Common myeloid progenitor, CD34-positive (primary cell): ENCODE data around the gene PAQR8.

Experiments
- CTCF ChIA-PET: fragments of 350-600 bp; sonication (Branson Sonifier 250); formaldehyde crosslinking; loops from one replicate; lab custom pipeline; 2021; ENCODE audit warnings: antibody characterized with exemption; lab: Charles Lee
- POLR2A ChIA-PET: fragments of 350-600 bp; sonication (Branson Sonifier 250); formaldehyde crosslinking; loops from one replicate; lab custom pipeline; 2021; ENCODE audit warnings: antibody characterized with exemption; lab: Charles Lee
- DNase-seq, 3 donors: peaks; one replicate each; pipeline versions ENCODE4 v3.0.0 to v3.0.0-alpha.2; 2013
- H3K27ac ChIP-seq, 2 experiments: 1 replicate in 1 of 2; 2 replicates in 1 of 2; pipeline ENCODE4 v1.7.0; 2013; ENCODE audit warnings: inconsistent platforms in 2 of 2, low read length in 2 of 2, mild to moderate bottlenecking in 2 of 2, low read depth in 1 of 2, moderate library complexity in 1 of 2; ENCODE audit not compliant: severe bottlenecking in 2 of 2, insufficient read depth in 1 of 2, poor library complexity in 1 of 2
- H3K27me3 ChIP-seq, 5 experiments: replicated peaks in 2 of 5; 1 replicate in 3 of 5; 2 replicates in 2 of 5; pipeline versions ENCODE4 v1.6.1 to v1.7.0; 2013; ENCODE audit warnings: low read length in 4 of 5, mild to moderate bottlenecking in 2 of 5, moderate library complexity in 2 of 5, inconsistent platforms in 1 of 5; ENCODE audit not compliant: insufficient read depth in 5 of 5, control insufficient read depth in 4 of 5
- H3K36me3 ChIP-seq, 4 experiments: 1 replicate in 2 of 4; 2 replicates in 2 of 4; pipeline versions ENCODE4 v1.6.1 to v1.7.0; 2013; ENCODE audit warnings: low read length in 3 of 4, control low read depth in 1 of 4, mild to moderate bottlenecking in 1 of 4; ENCODE audit not compliant: control insufficient read depth in 4 of 4, insufficient read depth in 4 of 4
- H3K4me1 ChIP-seq, 4 experiments: 1 replicate in 3 of 4; 2 replicates in 1 of 4; pipeline versions ENCODE4 v1.6.1 to v1.7.1; 2013; ENCODE audit warnings: low read length in 3 of 4, mild to moderate bottlenecking in 3 of 4, control low read depth in 1 of 4, inconsistent platforms in 1 of 4, moderate library complexity in 1 of 4; ENCODE audit not compliant: control insufficient read depth in 4 of 4, insufficient read depth in 4 of 4; ENCODE audit errors: control extremely low read depth in 1 of 4
- H3K4me3 ChIP-seq, 7 experiments: 1 replicate in 4 of 7; 2 replicates in 3 of 7; pipeline versions ENCODE4 v1.5.1 to v1.7.0; 2013; ENCODE audit warnings: mild to moderate bottlenecking in 7 of 7, low read length in 6 of 7, moderate library complexity in 6 of 7, inconsistent platforms in 2 of 7, low read depth in 2 of 7, control low read depth in 1 of 7; ENCODE audit not compliant: insufficient read depth in 4 of 7, control insufficient read depth in 1 of 7; ENCODE audit errors: extremely low read depth in 1 of 7
- H3K9me3 ChIP-seq, 5 experiments: 1 replicate in 4 of 5; 2 replicates in 1 of 5; pipeline versions ENCODE4 v1.6.1 to v1.7.1; 2013; ENCODE audit warnings: low read length in 4 of 5, mild to moderate bottlenecking in 2 of 5, inconsistent platforms in 1 of 5, low read depth in 1 of 5, moderate library complexity in 1 of 5; ENCODE audit not compliant: control insufficient read depth in 4 of 5, insufficient read depth in 2 of 5; ENCODE audit errors: control extremely low read depth in 1 of 5
- WGBS: methylation state at CpG from one replicate; pipeline ENCODE4 v1.1.5; 2013; ENCODE audit not compliant: insufficient coverage; 5-methylcytosine and 5-hydroxymethylcytosine counted together

Gene PAQR8

GRCh38 chr6:52392944-52393343 is 31.0 kb downstream of the PAQR8 start:
- peaks cover 20 to 52% (median 41%) of the 10 kb centered on the region in 4 experiments for H3K4me1 ChIP-seq
- H3K9me3 ChIP-seq, result no peaks in the 10 kb centered on the region
- WGBS, result 40% methylated on average over 1 of the region's 1 CpG
- H3K27ac ChIP-seq, result no peak overlapping the region
- POLR2A ChIA-PET, result interaction anchor here (0.6 kb wide), 1 partner anchor 83 kb away, joined by 3 read pairs; no protein-coding TSS in a partner anchor
- no peaks in the 10 kb centered on the region for H3K27me3 ChIP-seq
- peak in 2 of 3 donors; percentile 50 to 60 for DNase-seq
- CTCF ChIA-PET, result interaction anchor here (0.8 to 7.0 kb wide), 2 partner anchors 9 to 108 kb away, joined by 3 to 131 read pairs; partner anchors contain the start of gene MCM3
- no peak overlapping the region for H3K4me3 ChIP-seq
- H3K36me3 ChIP-seq, result no peaks in the 10 kb centered on the region

GRCh38 chr6:52393780-52394179 is 31.8 kb downstream of the PAQR8 start:
- H3K9me3 ChIP-seq, result no peaks in the 10 kb centered on the region
- no peaks in the 10 kb centered on the region for H3K27me3 ChIP-seq
- CTCF ChIA-PET, result interaction anchor here (1.6 kb wide), 1 partner anchor 31 kb away, joined by 3 read pairs; no protein-coding TSS in a partner anchor
- no peak overlapping the region for H3K27ac ChIP-seq
- no peak overlapping the region for H3K4me3 ChIP-seq
- no peak for DNase-seq
- POLR2A ChIA-PET, result no interaction called here
- H3K36me3 ChIP-seq, result no peaks in the 10 kb centered on the region
- H3K4me1 ChIP-seq, result peaks cover 20 to 59% (median 47%) of the 10 kb centered on the region in 4 experiments
- WGBS, result 100% methylated on average over 1 of the region's 1 CpG

GRCh38 chr6:52394251-52394666 is 32.3 kb downstream of the PAQR8 start:
- Histone ChIP-seq H3K27ac (no peak overlapping the region), H3K27me3 (no peaks in the 10 kb centered on the region), H3K4me3 (no peak overlapping the region), H3K36me3 (no peaks in the 10 kb centered on the region), H3K9me3 (no peaks in the 10 kb centered on the region), H3K4me1 (peaks cover 23 to 59% (median 48%) of the 10 kb centered on the region in 4 experiments)
- DNase-seq, result no peak
- POLR2A ChIA-PET, result no interaction called here
- CTCF ChIA-PET, result interaction anchor here (1.6 kb wide), 1 partner anchor 32 kb away, joined by 3 read pairs; no protein-coding TSS in a partner anchor
- no CpG with 5 or more reads among the region's 4 CpGs for WGBS

- Histone ChIP-seq H3K9me3 (no peaks in the 10 kb centered on the region), H3K36me3 (no peaks in the 10 kb centered on the region), H3K27ac (no peak overlapping the region), H3K27me3 (no peaks in the 10 kb centered on the region), H3K4me1 (peaks cover 14 to 46% (median 39%) of the 10 kb centered on the region in 4 experiments), H3K4me3 (no peak overlapping the region)
- ChIA-PET POLR2A (no interaction called here), CTCF (interaction anchor here (0.6 to 3.9 kb wide), 4 partner anchors 15 to 232 kb away, joined by 3 to 35 read pairs (median 8); partner anchors contain the start of gene MCM3)
- no peak for DNase-seq
- WGBS, result 83% methylated on average over 2 of the region's 2 CpGs
These were observed 34.0 kb downstream of the PAQR8 start for GRCh38 chr6:52395969-52396368.

- POLR2A ChIA-PET, result interaction anchor here (0.6 to 0.8 kb wide), 2 partner anchors 38 to 231 kb away, joined by 3 read pairs; partner anchors contain the start of gene PAQR8
These were observed 37.8 kb downstream of the PAQR8 start for GRCh38 chr6:52399511-52400312.

GRCh38 chr6:52400313-52401041 is 38.5 kb downstream of the PAQR8 start:
- ChIA-PET POLR2A (interaction anchor here (0.8 kb wide), 1 partner anchor 39 kb away, joined by 3 read pairs; the partner anchor contains the start of gene PAQR8), CTCF (interaction anchor here (0.7 to 9.4 kb wide), 19 partner anchors 11 to 262 kb away, joined by 3 to 131 read pairs (median 5); partner anchors contain the start of genes EFHC1, MCM3 and PAQR8)
- peaks cover 14 to 34% (median 31%) of the 10 kb centered on the region in 4 experiments for H3K4me1 ChIP-seq
- 100% methylated on average over 1 of the region's 2 CpGs for WGBS
- H3K4me3 ChIP-seq, result no peak overlapping the region
- no peaks in the 10 kb centered on the region for H3K9me3 ChIP-seq
- DNase-seq, result no peak
- no peaks in the 10 kb centered on the region for H3K27me3 ChIP-seq
- no peak overlapping the region for H3K27ac ChIP-seq
- H3K36me3 ChIP-seq, result peaks cover 6 to 27% (median 13%) of the 10 kb centered on the region in 4 experiments

More at GRCh38 chr6:52399511-52400312, 37.8 kb downstream of the PAQR8 start:
- DNase-seq, result peak; percentile 48 to 60 (median 54)
- Histone ChIP-seq H3K4me3 (no peak overlapping the region), H3K4me1 (peaks cover 14 to 34% (median 31%) of the 10 kb centered on the region in 4 experiments), H3K36me3 (peaks cover 6 to 20% (median 13%) of the 10 kb centered on the region in 4 experiments), H3K9me3 (no peaks in the 10 kb centered on the region), H3K27ac (no peak overlapping the region), H3K27me3 (no peaks in the 10 kb centered on the region)
- CTCF ChIA-PET, result interaction anchor here (0.7 to 9.4 kb wide), 19 partner anchors 8 to 263 kb away, joined by 3 to 131 read pairs (median 4); partner anchors contain the start of genes EFHC1, MCM3 and PAQR8
- 0% methylated on average over 2 of the region's 3 CpGs for WGBS
